Measurements from ENCODE around the gene GID8. TPM values are rescaled to one million over a fixed set of nuclear protein-coding genes. Genes with fewer than 3 reads are reported as not detected.

Gene GID8
- total RNA-seq, 1 donor, result 34.4 TPM

- Histone ChIP-seq H3K4me1 (ENCODE audit: insufficient read depth, low read length) (no peaks in the 10 kb centered on the region), H3K36me3 (ENCODE audit: insufficient read depth, low read length) (peaks cover 16% of the 10 kb centered on the region), H2AFZ (ENCODE audit: low read length) (no peak overlapping the region), H3K27me3 (ENCODE audit: insufficient read depth, low read length) (peaks cover 17% of the 10 kb centered on the region), H3K4me2 (ENCODE audit: insufficient read depth, low read length) (no peak overlapping the region), H3K4me3 (ENCODE audit: insufficient read depth, low read length) (no peak overlapping the region), H3K79me2 (ENCODE audit: insufficient read depth, low read length) (no peaks in the 10 kb centered on the region), H3K9me3 (ENCODE audit: low read depth, low read length) (no peaks in the 10 kb centered on the region), H4K20me1 (ENCODE audit: insufficient read depth, low read length) (peaks cover 14% of the 10 kb centered on the region), H3K27ac (ENCODE audit: low read depth, low read length) (no peak overlapping the region)
- no peak for DNase-seq (ENCODE audit: insufficient read length, low spot score, missing footprints)
- no peak for TF ChIP-seq CTCF (IDR thresholded peaks at IDR 0.05; ENCODE audit: extremely low read depth, low read depth, low read length)
Measured at GRCh38 chr20:62968378-62969178, 30.6 kb downstream of the GID8 start.

- no peak for DNase-seq (ENCODE audit: insufficient read length, low spot score, missing footprints)
- Histone ChIP-seq H3K4me3 (ENCODE audit: insufficient read depth, low read length) (no peak overlapping the region), H3K36me3 (ENCODE audit: insufficient read depth, low read length) (peaks cover 11% of the 10 kb centered on the region), H4K20me1 (ENCODE audit: insufficient read depth, low read length) (peaks cover 12% of the 10 kb centered on the region), H3K9me3 (ENCODE audit: low read depth, low read length) (no peaks in the 10 kb centered on the region), H3K79me2 (ENCODE audit: insufficient read depth, low read length) (no peaks in the 10 kb centered on the region), H3K27ac (ENCODE audit: low read depth, low read length) (no peak overlapping the region), H3K4me2 (ENCODE audit: insufficient read depth, low read length) (no peak overlapping the region), H3K27me3 (ENCODE audit: insufficient read depth, low read length) (peaks cover 22% of the 10 kb centered on the region), H2AFZ (ENCODE audit: low read length) (no peak overlapping the region), H3K4me1 (ENCODE audit: insufficient read depth, low read length) (no peaks in the 10 kb centered on the region)
- no peak for TF ChIP-seq CTCF (IDR thresholded peaks at IDR 0.05; ENCODE audit: extremely low read depth, low read depth, low read length)
Measured at GRCh38 chr20:62969179-62969760, 31.3 kb downstream of the GID8 start.

GRCh38 chr20:62969939-62970306, 32.0 kb downstream of the GID8 start:
- no peak for TF ChIP-seq CTCF (IDR thresholded peaks at IDR 0.05; ENCODE audit: extremely low read depth, low read depth, low read length)
- peaks cover 4% of the 10 kb centered on the region for H3K36me3 ChIP-seq (ENCODE audit: insufficient read depth, low read length)
- H3K4me2 ChIP-seq (ENCODE audit: insufficient read depth, low read length), result no peak overlapping the region
- H3K27ac ChIP-seq (ENCODE audit: low read depth, low read length), result no peak overlapping the region
- peaks cover 9% of the 10 kb centered on the region for H4K20me1 ChIP-seq (ENCODE audit: insufficient read depth, low read length)
- no peaks in the 10 kb centered on the region for H3K79me2 ChIP-seq (ENCODE audit: insufficient read depth, low read length)
- no peak overlapping the region for H2AFZ ChIP-seq (ENCODE audit: low read length)
- no peaks in the 10 kb centered on the region for H3K4me1 ChIP-seq (ENCODE audit: insufficient read depth, low read length)
- H3K27me3 ChIP-seq (ENCODE audit: insufficient read depth, low read length), result peaks cover 29% of the 10 kb centered on the region
- no peaks in the 10 kb centered on the region for H3K9me3 ChIP-seq (ENCODE audit: low read depth, low read length)
- H3K4me3 ChIP-seq (ENCODE audit: insufficient read depth, low read length), result no peak overlapping the region
- DNase-seq (ENCODE audit: insufficient read length, low spot score, missing footprints), result no peak

Data from osteoblast (primary cell).